B cell (primary cell): ENCODE data around the gene SWT1.

ENCODE experiments used
- CTCF ChIP-seq: fragments of 200-600 bp; IDR thresholded peaks from one replicate; pipeline ENCODE4 v1.8.0; 2022; ENCODE audit warnings: antibody characterized with exemption, mild to moderate bottlenecking
- EZH2 ChIP-seq: IDR thresholded peaks from 2 replicates; pipeline ENCODE4 v1.6.1; 2012; ENCODE audit warnings: borderline replicate concordance, low read depth, mild to moderate bottlenecking, moderate library complexity, low read length; ENCODE audit not compliant: insufficient read depth, poor library complexity, severe bottlenecking

DNA sequence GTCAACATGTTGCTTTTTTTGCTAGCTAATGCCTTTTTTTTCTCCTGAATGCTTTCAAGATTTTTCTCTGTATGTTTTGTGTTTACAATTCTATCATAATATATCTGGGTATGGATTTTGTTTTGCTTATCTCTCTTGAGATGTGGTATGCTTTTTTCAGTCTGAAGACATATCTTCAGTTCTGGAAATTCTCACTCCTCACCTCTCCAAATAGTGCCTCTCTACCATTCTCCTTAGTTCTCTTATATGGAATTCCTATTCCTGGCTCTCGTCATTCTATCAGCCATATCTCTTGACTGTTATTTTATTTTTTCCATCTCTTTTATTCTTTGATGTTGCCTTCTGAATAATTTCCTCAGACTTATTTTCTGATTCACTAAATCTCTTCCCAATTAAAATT, 101.7 kb downstream of the SWT1 start:
- TF ChIP-seq EZH2 (no peak), CTCF (no peak)
